NCI-H187 treated with DMSO at 0.1 percent for 48 hours (cell line): ENCODE results near the gene SLC9A4.

Source experiments
- DNase-seq: peaks from one replicate; lab custom pipeline; 2025; lab: John Stamatoyannopoulos, UW

Gene SLC9A4

DNA sequence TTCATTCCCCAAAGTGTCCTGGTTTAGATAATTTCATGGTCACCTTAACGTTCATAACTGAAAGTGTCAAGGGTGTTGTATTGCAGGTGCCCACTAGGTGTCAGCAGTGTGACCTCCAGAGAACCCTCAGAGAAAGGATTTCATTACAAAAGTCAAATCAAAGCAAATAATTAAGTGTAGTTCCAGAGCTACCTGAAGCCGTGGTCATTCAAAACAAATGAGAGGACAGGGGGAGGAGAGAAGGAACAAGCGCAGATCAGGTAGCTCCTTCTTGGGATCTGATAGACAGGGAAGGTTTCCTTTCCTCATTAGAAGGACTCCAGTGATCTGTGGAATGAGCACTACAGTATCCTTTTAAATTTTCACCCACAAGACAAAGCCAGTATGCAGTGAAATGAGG, at the start of gene SLC9A4:
Gene SLC9A4 (plus strand): TSS at position 207 of the 400 bp plus-strand sequence. CDS start 534 bp downstream, outside the sequence.
- no peak for DNase-seq

- DNase-seq = no peak
Measured at GRCh38 chr2:102423368-102423767, 49.7 kb upstream of the SLC9A4 start.

GRCh38 chr2:102424754-102425153, 48.3 kb upstream of the SLC9A4 start:
- DNase-seq = no peak

GRCh38 chr2:102425441-102426132, 47.4 kb upstream of the SLC9A4 start:
- DNase-seq = no peak

- DNase-seq = no peak
Measured at GRCh38 chr2:102427249-102427648, 45.8 kb upstream of the SLC9A4 start.

DNA sequence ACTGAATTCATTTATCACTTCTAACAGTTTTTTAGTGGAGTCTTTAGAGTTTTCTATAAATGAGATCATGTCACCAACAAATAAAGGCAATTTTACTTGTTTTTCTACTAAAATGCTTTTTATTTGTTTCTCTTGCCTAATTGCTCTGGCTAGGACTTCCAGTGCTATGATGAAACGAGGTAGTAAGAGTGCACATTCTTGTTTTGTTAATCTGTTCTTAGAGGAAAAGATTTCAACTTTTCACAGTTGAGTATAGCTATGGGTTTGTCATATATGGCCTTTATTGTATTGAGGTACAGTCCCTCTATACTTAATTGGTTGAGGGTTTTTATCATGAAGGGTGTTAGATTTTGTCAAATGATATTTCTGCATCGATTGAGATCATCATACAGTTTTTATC, 44.5 kb upstream of the SLC9A4 start:
- DNase-seq = no peak

- DNase-seq = no peak
Measured at GRCh38 chr2:102432386-102432785, 40.6 kb upstream of the SLC9A4 start.

- DNase-seq = no peak
Measured at GRCh38 chr2:102433973-102434654, 38.9 kb upstream of the SLC9A4 start.

DNA sequence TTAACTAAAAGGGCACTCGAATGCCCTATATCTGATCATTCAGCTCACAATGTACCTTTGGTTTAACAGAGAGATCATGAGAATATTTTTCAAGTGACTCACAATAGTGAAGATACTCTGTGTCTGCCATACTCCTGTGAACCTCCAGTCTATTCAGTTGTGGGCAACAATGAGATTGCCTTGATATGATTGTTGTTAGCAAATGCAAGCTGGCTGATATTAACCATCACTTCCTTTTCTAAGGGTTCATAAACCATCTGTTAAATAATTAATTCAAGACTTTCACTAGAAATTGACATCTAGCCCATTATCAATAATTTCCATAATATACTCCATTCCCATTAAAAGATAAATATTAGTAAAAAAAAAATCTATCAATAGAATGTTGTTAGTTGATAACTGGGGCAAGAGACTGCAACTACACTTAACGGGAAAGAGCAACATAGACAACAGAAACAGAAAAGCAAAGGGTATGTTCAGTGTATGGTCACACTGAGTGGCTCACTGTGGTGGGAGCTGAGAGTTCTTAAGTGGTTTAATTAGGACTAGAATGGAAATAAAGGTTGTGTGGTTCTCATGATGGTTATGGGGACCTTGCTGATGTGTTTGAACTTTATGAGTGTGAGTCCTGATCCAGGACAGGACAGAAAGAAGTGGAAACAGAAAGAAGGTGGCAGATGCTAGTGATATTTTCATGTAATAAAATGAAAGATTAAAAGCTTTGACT, 38.2 kb upstream of the SLC9A4 start:
- no peak for DNase-seq

DNA sequence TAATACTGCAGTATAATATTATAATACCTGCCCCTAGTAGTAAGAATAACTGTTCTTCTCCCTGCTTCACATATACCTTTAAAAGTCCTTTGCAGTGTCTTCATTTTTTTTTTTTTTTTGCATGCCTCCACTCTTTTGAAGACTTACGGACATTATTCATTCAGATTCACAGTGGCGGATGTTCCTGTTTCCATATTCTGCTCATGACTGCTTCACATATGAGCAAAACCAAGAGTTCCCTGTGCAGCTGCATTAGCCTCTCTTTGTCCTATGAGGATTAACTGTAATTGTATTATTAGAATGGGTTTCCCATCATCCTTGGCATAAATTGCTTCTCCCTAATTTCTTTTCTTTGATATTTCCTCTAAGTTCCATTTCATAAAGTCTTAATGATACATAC, 37.3 kb upstream of the SLC9A4 start:
- no peak for DNase-seq

DNA sequence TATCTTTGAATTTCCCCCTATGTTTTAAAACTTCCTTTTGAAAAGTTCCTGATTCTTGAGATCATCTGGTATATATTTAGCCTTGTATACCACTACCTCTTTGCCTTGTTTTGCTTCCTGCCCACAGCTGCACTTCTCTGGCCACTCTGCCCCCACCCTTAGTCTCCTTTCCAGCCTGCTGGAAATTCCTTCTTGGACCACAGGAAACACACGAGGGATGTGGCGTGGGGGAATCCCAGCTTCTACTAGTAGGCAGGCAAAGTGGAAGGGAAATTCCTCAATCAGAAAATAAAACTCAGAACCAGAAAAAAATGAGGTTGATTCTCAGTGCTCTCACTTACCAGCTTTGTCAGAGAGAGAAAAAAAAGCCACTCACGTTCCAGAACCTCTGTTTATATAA, 36.7 kb upstream of the SLC9A4 start:
- DNase-seq = no peak

DNA sequence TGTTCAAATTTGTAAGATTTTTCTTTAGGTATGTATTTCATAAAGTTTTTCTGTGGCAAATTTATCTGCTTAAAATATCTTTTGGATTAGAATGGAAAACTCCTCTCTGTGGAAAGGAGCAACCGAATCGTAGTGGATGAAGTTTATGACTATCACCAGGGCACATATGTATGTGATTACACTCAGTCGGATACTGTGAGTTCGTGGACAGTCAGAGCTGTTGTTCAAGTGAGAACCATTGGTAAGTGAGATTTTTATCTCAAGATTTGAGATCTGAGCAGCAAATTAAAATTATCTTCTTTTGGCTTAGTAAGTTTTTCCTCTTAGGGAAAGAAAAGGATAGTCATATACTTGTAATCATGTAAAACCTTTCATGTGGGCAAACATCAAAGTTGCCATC, 35.9 kb upstream of the SLC9A4 start:
- no peak for DNase-seq

- DNase-seq = no peak
Measured at GRCh38 chr2:102438111-102438510, 34.9 kb upstream of the SLC9A4 start.

GRCh38 chr2:102438578-102438977, 34.4 kb upstream of the SLC9A4 start:
- DNase-seq = no peak

GRCh38 chr2:102439065-102439695, 33.8 kb upstream of the SLC9A4 start:
- DNase-seq = no peak

DNA sequence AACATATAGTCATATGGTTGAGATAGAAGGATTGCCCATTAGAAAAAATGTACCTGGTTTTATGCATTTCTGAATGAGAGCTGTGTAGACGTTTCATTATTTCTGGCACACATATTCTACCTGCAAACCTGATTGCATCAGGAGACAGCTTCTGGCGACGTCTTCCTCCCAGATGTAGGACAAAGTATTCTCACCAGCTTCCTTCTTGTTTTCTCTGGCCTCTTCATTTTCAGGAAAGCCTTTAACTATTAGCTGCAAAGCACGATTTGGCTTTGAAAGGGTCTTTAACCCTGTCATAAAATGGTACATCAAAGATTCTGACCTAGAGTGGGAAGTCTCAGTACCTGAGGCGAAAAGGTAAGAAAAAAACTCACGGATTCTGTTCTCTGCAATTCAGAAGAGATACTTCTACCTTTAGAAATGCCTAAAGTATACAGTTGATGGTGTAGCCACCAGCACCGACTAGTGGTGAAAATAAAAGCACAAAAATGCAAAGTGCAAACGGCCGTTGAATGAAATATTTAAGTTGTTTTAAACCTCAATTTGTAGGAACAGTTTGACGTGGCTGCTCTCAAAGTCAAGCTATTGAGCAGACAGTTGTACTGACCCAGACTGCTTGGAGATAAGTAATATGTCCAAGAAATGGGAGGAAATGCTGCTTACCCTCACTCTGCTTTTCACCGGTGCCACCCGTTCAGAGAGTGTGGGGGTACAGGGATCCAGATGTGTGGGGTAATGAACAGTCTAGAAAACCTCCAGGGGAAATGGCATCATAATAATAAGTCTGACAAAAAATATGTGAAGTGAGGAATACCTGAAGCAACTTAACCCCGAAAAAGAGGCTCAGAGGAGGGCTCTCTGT, 29.8 kb upstream of the SLC9A4 start:
- no peak for DNase-seq

DNA sequence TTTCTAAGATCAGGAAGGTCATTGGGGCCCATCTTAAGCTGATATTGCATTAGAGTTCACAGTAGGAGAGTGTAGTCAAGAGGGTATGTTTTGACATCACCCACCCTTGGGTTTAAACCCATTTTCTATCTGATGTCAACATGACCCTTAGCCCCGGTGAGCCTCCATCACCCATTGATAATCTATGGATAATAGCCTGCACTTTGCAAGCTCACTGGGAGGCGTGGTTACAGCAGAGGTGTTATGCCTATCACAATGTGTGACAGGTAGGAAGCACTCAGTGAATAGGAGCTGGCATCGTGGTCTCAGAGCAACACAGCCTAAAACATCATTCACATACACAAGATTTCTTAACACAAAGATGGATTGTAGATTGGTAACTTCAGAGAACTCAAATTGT, 28.8 kb upstream of the SLC9A4 start:
- DNase-seq = no peak

- no peak for DNase-seq
Measured at GRCh38 chr2:102446936-102447335, 26.1 kb upstream of the SLC9A4 start.

DNA sequence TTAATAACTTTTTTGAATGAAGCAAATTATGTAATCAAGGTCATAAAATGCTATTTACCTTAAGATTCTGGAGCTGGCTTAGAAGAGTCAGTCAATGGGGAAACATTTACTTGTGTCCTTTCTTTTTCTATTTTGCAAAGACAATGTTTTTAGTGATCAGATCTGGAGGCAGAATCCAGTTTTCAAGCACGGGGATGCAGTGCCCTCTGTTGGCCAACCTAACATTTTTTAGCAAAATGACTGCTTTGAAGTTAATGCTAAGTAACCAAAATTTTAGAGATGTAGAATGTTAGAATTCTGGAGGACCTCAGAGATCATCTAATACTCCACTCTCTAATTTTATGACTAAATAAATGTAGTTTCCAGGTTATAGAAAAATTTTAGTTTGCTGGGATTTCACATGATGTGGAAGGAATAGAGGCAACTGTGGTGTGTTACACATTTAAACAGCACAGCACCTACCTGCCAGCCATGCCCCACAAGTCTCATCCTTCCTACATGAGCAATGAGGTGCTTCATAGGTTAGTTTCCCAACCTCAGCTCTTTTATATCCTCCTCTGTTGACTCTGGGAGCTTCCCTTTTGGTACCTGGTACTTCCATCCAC, 23.6 kb upstream of the SLC9A4 start:
- DNase-seq = no peak

GRCh38 chr2:102451968-102452367, 21.1 kb upstream of the SLC9A4 start:
- no peak for DNase-seq

DNA sequence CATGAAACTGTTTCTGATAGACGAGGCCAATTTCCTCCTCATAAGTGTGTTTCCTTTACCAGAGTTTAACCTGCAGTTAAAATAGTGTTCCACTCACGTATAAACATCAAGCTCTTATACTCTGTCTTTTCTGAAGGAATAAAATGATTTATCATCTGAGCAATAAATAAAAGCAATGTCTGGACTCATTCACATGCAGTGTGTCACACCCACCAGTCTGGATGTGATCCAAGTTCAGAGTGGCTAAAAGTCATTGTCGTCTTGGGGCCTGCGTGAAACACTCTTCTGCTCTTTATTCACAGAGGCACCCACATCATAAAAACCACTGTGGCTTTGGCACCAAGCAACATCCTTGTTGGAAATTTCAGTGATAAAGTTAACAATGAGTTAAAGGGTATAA, 19.5 kb upstream of the SLC9A4 start:
- DNase-seq = no peak
